GM19452 (cell line): ENCODE measurements around the gene ANKRD13D.
A peak's percentile ranks its signal among the peaks of the same experiment; 100 is the strongest.

Experiments used
- ATAC-seq: cut with Tn5 transposase; IDR thresholded peaks from one replicate; pipeline ENCODE4 v1.9.1; 2021; ENCODE audit not compliant: unreplicated experiment

Gene ANKRD13D

GRCh38 chr11:67261946-67262681 lies 27.0 kb upstream of the ANKRD13D start:
- ATAC-seq: no peak

GRCh38 chr11:67262731-67263675 lies 26.1 kb upstream of the ANKRD13D start:
- ATAC-seq: no peak

- ATAC-seq: no peak
Measured at GRCh38 chr11:67264260-67264659, 24.8 kb upstream of the ANKRD13D start.

GRCh38 chr11:67264877-67265632 lies 24.0 kb upstream of the ANKRD13D start:
- ATAC-seq: no peak

- peak; percentile 38 for ATAC-seq
Measured at GRCh38 chr11:67265633-67266448, 23.3 kb upstream of the ANKRD13D start.

GRCh38 chr11:67266449-67267187 lies 22.5 kb upstream of the ANKRD13D start, which contains the start of gene GRK2:
Gene GRK2, plus strand, starts transcription at chr11:67266473. Its CDS starts 227 bp downstream, at chr11:67266700.
- ATAC-seq: no peak

GRCh38 chr11:67267188-67268080 lies 21.7 kb upstream of the ANKRD13D start:
- ATAC-seq: no peak

- ATAC-seq: peak; percentile 39
Measured at GRCh38 chr11:67268081-67268961, 20.8 kb upstream of the ANKRD13D start.

- no peak for ATAC-seq
Measured at GRCh38 chr11:67268962-67269268, 20.2 kb upstream of the ANKRD13D start.

GRCh38 chr11:67269401-67270255 lies 19.5 kb upstream of the ANKRD13D start:
- ATAC-seq: no peak

- ATAC-seq: no peak
Measured at GRCh38 chr11:67270256-67271204, 18.6 kb upstream of the ANKRD13D start.

GRCh38 chr11:67271205-67271540 lies 17.9 kb upstream of the ANKRD13D start:
- no peak for ATAC-seq

- ATAC-seq: no peak
Measured at GRCh38 chr11:67271541-67272284, 17.4 kb upstream of the ANKRD13D start.

GRCh38 chr11:67272327-67273259 lies 16.5 kb upstream of the ANKRD13D start:
- ATAC-seq: no peak
